ENCODE results near the gene IL2RG.

IL2RG gene

DNA sequence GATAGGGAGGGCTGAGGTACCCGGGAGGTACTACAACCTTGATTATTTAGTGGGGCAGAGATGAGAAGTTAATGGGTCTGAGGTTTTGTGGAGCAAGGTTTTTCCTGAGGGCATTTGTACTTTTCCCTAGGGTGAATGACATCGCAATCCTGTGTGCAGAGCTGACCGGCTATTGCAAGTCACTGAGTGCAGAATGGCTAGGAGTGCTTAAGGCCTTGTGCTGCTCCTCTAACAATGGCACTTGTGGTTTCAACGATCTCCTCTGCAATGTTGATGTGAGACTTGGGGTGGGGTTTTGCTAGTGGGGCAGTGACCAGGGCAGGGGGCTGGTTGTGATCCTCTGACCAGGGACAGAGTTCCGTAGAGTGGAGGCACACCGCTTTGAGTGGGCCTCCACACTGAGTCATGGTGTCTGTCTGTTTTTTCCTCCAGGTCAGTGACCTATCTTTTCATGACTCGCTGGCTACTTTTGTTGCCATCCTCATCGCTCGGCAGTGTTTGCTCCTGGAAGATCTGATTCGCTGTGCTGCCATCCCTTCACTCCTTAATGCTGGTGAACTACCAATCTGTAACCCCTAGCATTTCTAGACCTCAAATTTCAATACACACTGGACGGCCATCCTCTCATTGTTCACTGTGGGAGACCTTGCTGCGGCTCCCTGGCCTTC, 16.9 kb upstream of the IL2RG start:
- TF ChIP-seq, protein P1, sequence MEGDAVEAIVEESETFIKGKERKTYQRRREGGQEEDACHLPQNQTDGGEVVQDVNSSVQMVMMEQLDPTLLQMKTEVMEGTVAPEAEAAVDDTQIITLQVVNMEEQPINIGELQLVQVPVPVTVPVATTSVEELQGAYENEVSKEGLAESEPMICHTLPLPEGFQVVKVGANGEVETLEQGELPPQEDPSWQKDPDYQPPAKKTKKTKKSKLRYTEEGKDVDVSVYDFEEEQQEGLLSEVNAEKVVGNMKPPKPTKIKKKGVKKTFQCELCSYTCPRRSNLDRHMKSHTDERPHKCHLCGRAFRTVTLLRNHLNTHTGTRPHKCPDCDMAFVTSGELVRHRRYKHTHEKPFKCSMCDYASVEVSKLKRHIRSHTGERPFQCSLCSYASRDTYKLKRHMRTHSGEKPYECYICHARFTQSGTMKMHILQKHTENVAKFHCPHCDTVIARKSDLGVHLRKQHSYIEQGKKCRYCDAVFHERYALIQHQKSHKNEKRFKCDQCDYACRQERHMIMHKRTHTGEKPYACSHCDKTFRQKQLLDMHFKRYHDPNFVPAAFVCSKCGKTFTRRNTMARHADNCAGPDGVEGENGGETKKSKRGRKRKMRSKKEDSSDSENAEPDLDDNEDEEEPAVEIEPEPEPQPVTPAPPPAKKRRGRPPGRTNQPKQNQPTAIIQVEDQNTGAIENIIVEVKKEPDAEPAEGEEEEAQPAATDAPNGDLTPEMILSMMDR (IDR thresholded peaks at IDR 0.05; ENCODE audit: extremely low read depth, missing control alignments) = no peak
- no peak for DNase-seq (ENCODE audit: low spot score)

DNA sequence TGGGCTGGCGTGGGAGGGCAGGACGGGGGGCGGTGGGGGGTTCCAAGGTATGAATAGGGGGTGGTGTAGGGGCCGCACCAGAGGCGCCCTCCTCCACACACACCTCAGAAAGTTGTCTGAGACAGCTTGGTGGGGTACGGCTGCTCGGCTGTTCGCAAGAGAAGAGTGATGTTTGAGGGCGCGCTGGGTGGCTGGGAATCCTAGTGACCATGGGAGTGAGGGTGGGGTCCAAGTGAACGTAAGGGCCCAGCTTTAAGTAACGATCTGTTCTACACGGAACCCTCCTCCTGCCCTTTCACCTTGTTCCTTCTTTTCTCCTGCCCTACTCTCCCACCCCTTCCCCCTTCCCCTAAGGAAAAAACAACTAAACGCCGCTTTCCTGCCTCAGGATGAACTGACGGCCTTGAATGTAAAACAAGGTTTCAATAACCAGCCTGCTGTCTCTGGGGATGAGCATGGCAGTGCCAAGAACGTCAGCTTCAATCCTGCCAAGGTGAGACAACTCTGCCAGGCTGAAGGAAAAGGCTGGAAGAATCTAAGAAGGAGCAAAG, 7.7 kb upstream of the IL2RG start:
- TF ChIP-seq, protein P1 (IDR thresholded peaks at IDR 0.05; ENCODE audit: extremely low read depth, missing control alignments) = no peak
- no peak for DNase-seq (ENCODE audit: low spot score)

DNA sequence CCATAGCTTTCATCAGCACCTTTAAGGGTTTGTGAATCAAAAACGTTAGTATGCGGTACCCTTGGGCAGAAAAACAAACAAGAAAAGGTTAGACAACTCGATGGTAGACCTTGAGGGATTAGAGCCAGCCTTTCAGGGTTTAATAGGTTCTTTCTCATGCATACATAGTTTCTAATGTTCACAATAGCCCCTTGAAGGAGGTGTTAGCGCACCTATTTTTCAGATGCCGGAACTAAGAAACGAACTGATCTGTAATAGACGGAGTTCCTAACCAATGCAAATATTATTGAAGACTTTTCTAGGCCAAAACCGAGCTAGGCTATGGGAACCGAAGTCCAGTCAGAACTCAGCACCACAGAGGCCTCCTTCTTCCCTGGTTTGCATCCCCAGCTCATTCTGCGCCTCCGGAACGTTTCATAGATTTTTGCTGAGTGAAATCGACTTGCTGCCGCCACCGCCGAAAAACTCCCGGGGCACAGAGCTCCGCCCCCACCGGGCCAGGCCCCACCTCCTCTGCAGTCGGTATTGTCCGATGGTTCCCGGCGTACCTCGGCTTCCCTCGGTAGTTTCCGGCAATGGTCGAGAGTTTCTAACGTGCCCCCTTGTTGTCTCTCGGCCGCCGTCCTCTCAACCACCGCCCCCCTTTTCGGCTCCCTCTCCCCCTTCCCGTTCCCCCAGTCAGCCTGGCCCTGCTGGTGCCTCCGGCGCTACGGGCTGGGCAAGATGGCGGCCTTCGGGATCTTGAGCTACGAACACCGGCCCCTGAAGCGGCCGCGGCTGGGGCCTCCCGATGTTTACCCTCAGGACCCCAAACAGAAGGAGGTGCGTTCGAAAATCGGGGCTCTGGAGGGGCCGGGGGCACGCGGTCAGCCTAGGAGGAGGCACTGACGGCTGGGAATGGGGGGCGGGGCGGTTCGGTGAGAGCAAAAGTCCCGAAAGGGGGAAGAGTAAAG, 6.9 kb upstream of the IL2RG start, which contains the start of gene MED12:
TSS of gene MED12 (plus strand) at position 565 of the 953 bp plus-strand sequence. CDS start at position 724, 159 bp downstream.
- DNase-seq (ENCODE audit: low spot score) = peak; percentile 78
- TF ChIP-seq, protein P1 (IDR thresholded peaks at IDR 0.05; ENCODE audit: extremely low read depth, missing control alignments) = no peak

DNA sequence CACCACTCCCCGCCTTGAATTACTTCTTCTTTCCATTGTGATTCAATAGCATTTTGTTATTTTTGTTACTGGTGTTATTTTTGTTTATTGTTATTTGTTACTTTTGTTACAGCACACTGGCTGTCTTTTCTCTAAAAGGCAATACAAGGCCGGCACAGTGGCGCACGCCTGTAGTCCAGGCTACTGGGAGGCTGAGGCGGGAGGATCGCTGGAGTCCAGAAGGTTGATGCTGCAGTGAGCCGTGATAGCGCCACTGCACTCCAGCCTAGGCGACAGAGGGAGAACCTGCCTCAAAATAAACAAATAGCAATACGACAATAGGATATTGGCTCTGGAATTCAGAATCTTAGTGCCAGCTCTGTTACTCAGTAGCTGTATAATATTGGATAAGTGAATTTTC, 6.0 kb upstream of the IL2RG start:
- TF ChIP-seq, protein P1 (IDR thresholded peaks at IDR 0.05; ENCODE audit: extremely low read depth, missing control alignments) = no peak
- DNase-seq (ENCODE audit: low spot score) = no peak

GRCh38 chrX:71111921-71112431, 599 bp upstream of the IL2RG start:
- no peak for DNase-seq (ENCODE audit: low spot score)
- TF ChIP-seq, protein P1 (IDR thresholded peaks at IDR 0.05; ENCODE audit: extremely low read depth, missing control alignments) = no peak

DNA sequence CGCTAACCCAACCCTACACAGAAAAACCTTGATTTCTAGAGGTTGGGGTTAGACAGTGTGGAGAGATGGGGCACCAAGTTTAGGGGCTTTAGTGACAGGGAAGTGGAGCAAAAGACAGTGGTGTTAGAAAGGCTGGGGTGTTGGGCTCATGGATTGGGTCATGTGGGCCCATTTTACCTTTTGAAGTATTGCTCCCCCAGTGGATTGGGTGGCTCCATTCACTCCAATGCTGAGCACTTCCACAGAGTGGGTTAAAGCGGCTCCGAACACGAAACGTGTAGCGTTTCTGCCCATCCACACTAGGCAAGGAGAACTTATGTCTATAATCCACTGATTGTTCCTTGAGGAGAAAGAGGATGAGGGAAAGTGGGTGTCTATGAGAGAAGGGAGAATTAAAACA, 2.3 kb downstream of the IL2RG start:
- no peak for DNase-seq (ENCODE audit: low spot score)
- TF ChIP-seq, protein P1 (IDR thresholded peaks at IDR 0.05; ENCODE audit: extremely low read depth, missing control alignments) = no peak

Measured in GM20000 (cell line).